Right lobe of liver (tissue), 6 donors: ENCODE data around the gene SPINT2. TPM values are rescaled to one million over a fixed set of nuclear protein-coding genes. Genes with fewer than 3 reads are reported as not detected.

Source experiments
- ATAC-seq, 4 donors: fragments of 200-7000 bp; cut with Tn5 transposase; one replicate each; pipeline ENCODE4 v1.9.1; 2020; ENCODE audit warnings: mild to moderate bottlenecking in 4 of 4, moderate library complexity in 4 of 4
- DNase-seq, 3 donors: peaks; one replicate each; pipeline ENCODE4 v3.0.0-alpha.2; 2020
- H3K27ac ChIP-seq, 3 donors: fragments of 200-600 bp; one replicate each; pipeline ENCODE4 v1.8.0; 2022
- H3K27me3 ChIP-seq, 2 donors: fragments of 200-600 bp; one replicate each; pipeline ENCODE4 v1.8.0; 2022
- H3K36me3 ChIP-seq, 4 donors: fragments of 200-600 bp; sonication (generic) in 1 of 4; one replicate each; pipeline versions ENCODE4 v1.5.1 to v1.8.0; 2017 to 2022; ENCODE audit warnings: control low read depth in 1 of 4
- H3K4me1 ChIP-seq, 4 donors: fragments of 200-600 bp; sonication (generic) in 1 of 4; one replicate each; pipeline versions ENCODE4 v1.5.1 to v1.8.0; 2017 to 2022; ENCODE audit warnings: control low read depth in 1 of 4
- H3K4me3 ChIP-seq, 3 donors: fragments of 200-600 bp; one replicate each; pipeline ENCODE4 v1.8.0; 2022
- H3K9me3 ChIP-seq, 4 donors: fragments of 200-600 bp; sonication (generic) in 1 of 4; one replicate each; pipeline versions ENCODE4 v1.5.1 to v1.8.0; 2017 to 2022; ENCODE audit warnings: control low read depth in 1 of 4
- POLR2A ChIP-seq: fragments of 450-650 bp; IDR thresholded peaks from one replicate; pipeline ENCODE4 v1.6.1; 2017; ENCODE audit warnings: antibody characterized with exemption, mild to moderate bottlenecking
- WGBS: methylation state at CpG from one replicate; pipeline ENCODE4 v1.1.6; 2018; ENCODE audit warnings: low coverage, low lambda C conversion rate; ENCODE audit not compliant: insufficient coverage; ENCODE audit errors: missing lambda C conversion rate; 5-methylcytosine and 5-hydroxymethylcytosine counted together
- intact Hi-C, 2 donors: fragments of 100-400 bp; cut with DNase I; formaldehyde crosslinking; loops; one replicate each; pipeline versions ENCODE4 v1.11.2 to v1.14.1; 2022
- total RNA-seq, 6 experiments: library from RNA; depleted of rRNA in 2 of 6; stranded (reverse); fragments of >200 nt in 2 of 6; fragmentation: NEBNext Ultra II Directional in 3 of 6; extraction: Animal tissue kit (Norgen Biotek cat#: 25700) in 3 of 6; gene quantifications; one replicate each; pipeline versions ENCODE4 v1.1.0 to v1.2.4, GENCODE V29; 2016 to 2023
- TF ChIP-seq, protein P1 (sequence below), 4 donors: fragments of 200-600 bp in 3 of 4; fragments of 450-650 bp in 1 of 4; IDR thresholded peaks; one replicate each; pipeline versions ENCODE4 v1.5.1 to v1.8.0; 2016 to 2022; ENCODE audit warnings: antibody characterized with exemption in 4 of 4, mild to moderate bottlenecking in 2 of 4
- donor health status: DM: no; HTN: yes; CAD: no.
- donor health status: DM: no; HTN: no; CAD: no.
- donor health status: DM: no; HTN: no; CAD: no.
- donor health status: DM: no; HTN: yes; CAD: no.
- donor health status: DM: no; HTN: yes; CAD: no.

SPINT2 gene
- total RNA-seq, 6 experiments from 2014 or later = 3.5 to 19.1 (median 6.2) TPM

DNA sequence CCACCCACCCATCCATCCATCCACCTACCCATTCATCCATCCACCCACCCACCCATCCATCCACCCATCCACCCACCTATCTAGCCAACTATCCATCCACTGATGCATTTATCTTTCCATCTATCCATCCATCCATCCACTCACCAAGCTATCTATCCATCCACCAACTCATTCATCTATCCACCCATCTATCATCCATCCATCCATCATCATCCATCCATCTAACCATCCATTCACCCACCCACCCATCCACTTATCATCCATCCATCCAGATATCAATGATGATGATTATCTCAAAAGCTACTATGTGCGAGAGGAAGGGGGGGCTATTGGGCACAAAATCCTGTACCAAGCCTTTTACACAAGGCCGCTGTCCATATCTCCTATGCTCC is 45.9 kb downstream of the SPINT2 start:
- no peak overlapping the region for H3K27ac ChIP-seq
- WGBS = 52% methylated on average over 2 of the region's 2 CpGs
- H3K4me1 ChIP-seq = peaks cover 0 to 3% (median 0%) of the 10 kb centered on the region in 4 donors
- intact Hi-C loops = no loop called here
- no peaks in the 10 kb centered on the region for H3K27me3 ChIP-seq
- H3K4me3 ChIP-seq = no peak overlapping the region
- peaks cover 0 to 3% (median 0%) of the 10 kb centered on the region in 4 donors for H3K36me3 ChIP-seq
- H3K9me3 ChIP-seq = no peaks in the 10 kb centered on the region
- no peak for DNase-seq
- TF ChIP-seq POLR2A = no peak
- no peak for ATAC-seq

DNA sequence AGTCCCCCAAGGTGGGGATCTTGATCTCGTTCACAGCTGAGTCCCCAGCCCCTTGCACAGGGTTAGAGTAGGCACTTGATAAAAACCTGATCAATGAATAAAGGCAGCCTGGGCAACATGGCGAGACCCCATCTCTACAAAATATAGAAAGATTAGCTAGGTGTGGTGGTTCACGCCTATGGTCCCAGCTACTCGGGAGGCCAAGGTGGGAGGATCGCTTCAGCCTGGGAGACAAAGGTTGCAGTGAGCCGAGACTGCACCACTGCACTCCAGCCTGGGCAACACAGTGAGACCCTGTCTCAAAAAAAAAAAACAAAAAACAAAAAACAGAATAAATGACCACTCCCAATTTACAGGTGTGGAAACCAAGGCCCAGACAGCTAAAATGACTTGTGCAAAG is 46.6 kb downstream of the SPINT2 start:
- Histone ChIP-seq H3K36me3 (peaks cover 0 to 3% (median 0%) of the 10 kb centered on the region in 4 donors), H3K27me3 (no peaks in the 10 kb centered on the region), H3K4me1 (peaks cover 0 to 5% (median 0%) of the 10 kb centered on the region in 4 donors), H3K9me3 (no peaks in the 10 kb centered on the region), H3K27ac (no peak overlapping the region), H3K4me3 (no peak overlapping the region)
- DNase-seq = no peak
- WGBS = 97% methylated on average over 6 of the region's 6 CpGs
- intact Hi-C loops = no loop called here
- TF ChIP-seq, protein P1, sequence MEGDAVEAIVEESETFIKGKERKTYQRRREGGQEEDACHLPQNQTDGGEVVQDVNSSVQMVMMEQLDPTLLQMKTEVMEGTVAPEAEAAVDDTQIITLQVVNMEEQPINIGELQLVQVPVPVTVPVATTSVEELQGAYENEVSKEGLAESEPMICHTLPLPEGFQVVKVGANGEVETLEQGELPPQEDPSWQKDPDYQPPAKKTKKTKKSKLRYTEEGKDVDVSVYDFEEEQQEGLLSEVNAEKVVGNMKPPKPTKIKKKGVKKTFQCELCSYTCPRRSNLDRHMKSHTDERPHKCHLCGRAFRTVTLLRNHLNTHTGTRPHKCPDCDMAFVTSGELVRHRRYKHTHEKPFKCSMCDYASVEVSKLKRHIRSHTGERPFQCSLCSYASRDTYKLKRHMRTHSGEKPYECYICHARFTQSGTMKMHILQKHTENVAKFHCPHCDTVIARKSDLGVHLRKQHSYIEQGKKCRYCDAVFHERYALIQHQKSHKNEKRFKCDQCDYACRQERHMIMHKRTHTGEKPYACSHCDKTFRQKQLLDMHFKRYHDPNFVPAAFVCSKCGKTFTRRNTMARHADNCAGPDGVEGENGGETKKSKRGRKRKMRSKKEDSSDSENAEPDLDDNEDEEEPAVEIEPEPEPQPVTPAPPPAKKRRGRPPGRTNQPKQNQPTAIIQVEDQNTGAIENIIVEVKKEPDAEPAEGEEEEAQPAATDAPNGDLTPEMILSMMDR (IDR thresholded peaks at IDR 0.05) = no peak
- no peak for TF ChIP-seq POLR2A
- ATAC-seq = no peak

DNA sequence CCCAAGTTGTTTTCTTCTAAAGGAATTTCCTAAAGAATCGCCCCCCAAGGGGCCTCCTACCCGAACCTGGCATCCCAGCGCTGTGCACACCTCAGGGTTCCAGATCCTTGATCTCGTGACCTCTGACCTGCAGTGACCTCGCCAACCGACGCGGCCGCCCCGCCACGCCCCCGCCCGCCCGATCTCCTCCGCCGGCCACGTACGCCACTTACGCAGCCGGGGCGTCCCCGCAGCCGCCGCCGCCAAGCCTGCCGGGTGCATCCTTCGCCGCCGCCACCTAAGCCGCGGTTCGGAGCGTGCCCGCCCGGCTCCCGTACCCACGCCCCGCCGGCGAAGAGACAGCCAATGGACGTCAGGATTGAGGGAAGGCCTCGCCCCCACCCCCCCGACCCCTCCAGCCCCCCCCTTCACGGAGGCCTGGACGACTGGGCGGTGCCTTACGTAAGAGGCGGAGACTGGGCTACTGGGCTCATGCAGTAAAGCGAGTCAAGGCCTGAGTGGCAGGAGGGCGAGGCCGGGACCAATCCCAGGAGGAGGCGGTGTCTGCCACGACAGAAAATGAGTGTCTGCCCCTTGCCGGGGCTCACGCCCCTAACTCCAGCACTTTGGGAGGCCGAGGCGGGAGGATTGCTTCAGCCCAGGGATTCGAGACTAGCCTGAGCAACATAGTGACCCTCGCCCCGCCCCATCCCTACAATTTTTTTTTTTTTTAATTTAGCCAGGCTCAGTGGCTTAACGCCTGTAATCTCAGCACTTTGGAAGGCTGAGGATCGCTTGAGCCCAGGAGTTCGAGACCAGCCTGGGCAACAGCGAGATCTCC is 51.5 kb downstream of the SPINT2 start, which contains the start of gene YIF1B:
Gene YIF1B (minus strand): TSS at position 291 of the 820 bp plus-strand sequence. CDS start 30 bp downstream, at position 261.
- peaks cover 0 to 8% (median 0%) of the 10 kb centered on the region in 4 donors for H3K4me1 ChIP-seq
- WGBS = 2% methylated on average over 22 of the region's 64 CpGs

DNA sequence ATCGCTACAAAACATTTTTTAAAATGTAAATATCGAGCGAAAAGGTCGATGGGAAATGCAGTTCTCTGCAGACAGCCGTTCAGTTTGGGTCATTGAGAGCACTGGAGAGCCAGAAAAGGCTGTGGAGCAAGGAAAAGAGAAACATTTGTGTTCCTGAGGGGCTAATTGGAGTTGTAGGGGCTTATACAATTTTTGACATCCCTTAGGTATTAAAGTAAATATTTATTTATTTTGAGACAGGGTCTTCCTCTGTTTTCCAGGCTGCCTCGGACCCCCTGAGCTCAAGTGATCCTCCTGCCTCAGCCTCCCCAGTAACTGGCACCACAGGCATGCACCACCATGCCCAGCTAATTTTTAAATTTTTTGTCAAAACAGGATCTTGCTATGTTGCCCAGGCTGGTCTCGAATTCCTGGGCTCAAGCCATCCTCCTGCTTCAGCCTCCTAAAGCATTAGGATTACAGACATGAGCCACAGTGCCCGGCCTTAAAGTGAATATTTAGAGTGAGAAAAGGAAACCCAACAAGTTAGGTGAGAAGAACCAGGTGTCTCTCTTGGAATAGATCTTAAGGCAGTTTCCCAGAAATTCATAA is 52.2 kb downstream of the SPINT2 start:
- intact Hi-C loops = no loop called here

More for the DNA sequence above, 51.5 kb downstream of the SPINT2 start, which contains the start of gene YIF1B:
- Histone ChIP-seq H3K4me3 (peak within 1 kb of the TSS; percentile 63 to 75 (median 64)), H3K36me3 (no peaks in the 10 kb centered on the region), H3K27ac (peak within 1 kb of the TSS; percentile 58 to 66 (median 62)), H3K9me3 (no peaks in the 10 kb centered on the region), H3K27me3 (no peaks in the 10 kb centered on the region)
- DNase-seq (peak; percentile 96 to 98 (median 98)), ATAC-seq (peak; percentile 92 to 95 (median 94))
- intact Hi-C loops = no loop called here
- peak; percentile 37 for TF ChIP-seq POLR2A
- TF ChIP-seq, protein P1 (IDR thresholded peaks at IDR 0.05) = no peak

More for the DNA sequence above, 52.2 kb downstream of the SPINT2 start:
- H3K36me3 ChIP-seq = no peaks in the 10 kb centered on the region
- no peak for ATAC-seq
- WGBS = 21% methylated on average over 8 of the region's 8 CpGs
- no peaks in the 10 kb centered on the region for H3K9me3 ChIP-seq
- peak overlapping the region; percentile 13 to 75 (median 63) for H3K4me3 ChIP-seq
- H3K27ac ChIP-seq = peak overlapping the region; percentile 58 to 62 (median 61)
- DNase-seq = no peak
- TF ChIP-seq, protein P1 (IDR thresholded peaks at IDR 0.05) = no peak
- TF ChIP-seq POLR2A = no peak
- H3K27me3 ChIP-seq = no peaks in the 10 kb centered on the region
- H3K4me1 ChIP-seq = peaks cover 0 to 8% (median 0%) of the 10 kb centered on the region in 4 donors
